ENCODE measurements around the gene TIMM10. TPM values are rescaled to one million over a fixed set of nuclear protein-coding genes. Genes with fewer than 3 reads are reported as not detected.

TIMM10 gene
- total and polyA plus RNA-seq, 4 donors, result 19.8 to 77.4 (median 30.3) TPM

GRCh38 chr11:57502870-57503269 is 27.7 kb downstream of the TIMM10 start (continued):
- TF ChIP-seq ZBTB33 (IDR thresholded peaks at IDR 0.05) (no peak), ATF3 (IDR thresholded peaks at IDR 0.05) (no peak), YY1 (IDR thresholded peaks at IDR 0.05) (no peak)

- Histone ChIP-seq H3K36me3 (ENCODE audit: control insufficient read depth in 4 of 4, insufficient read depth in 3 of 4, low read depth in 1 of 4, low read length in 3 of 4) (peaks cover 0 to 14% (median 9%) of the 10 kb centered on the region in 4 donors), H3K27me3 (ENCODE audit: control insufficient read depth in 4 of 4, insufficient read depth in 4 of 4, low read length in 3 of 4) (no peaks in the 10 kb centered on the region), H3K9ac (ENCODE audit: low read depth in 1 of 2, low read length in 2 of 2) (no peak overlapping the region), H3K4me3 (ENCODE audit: low read depth in 1 of 3, low read length in 3 of 3) (no peak overlapping the region), H3K9me3 (ENCODE audit: control insufficient read depth in 4 of 4, low read length in 3 of 4) (no peaks in the 10 kb centered on the region), H3K4me1 (ENCODE audit: control insufficient read depth in 4 of 4, insufficient read depth in 4 of 4, low read length in 3 of 4) (peaks cover 42 to 71% (median 64%) of the 10 kb centered on the region in 4 donors), H3K27ac (ENCODE audit: low read depth in 1 of 2, low read length in 2 of 2) (peak overlapping the region; percentile 79 to 82)
- DNase-seq (ENCODE audit: low spot score), result no peak
- WGBS, result 74% methylated on average over 3 of the region's 3 CpGs
- TF ChIP-seq ATF3 (IDR thresholded peaks at IDR 0.05), result no peak
- TF ChIP-seq ZBTB33 (IDR thresholded peaks at IDR 0.05), result no peak
- no peak for TF ChIP-seq CTCF (IDR thresholded peaks at IDR 0.05; ENCODE audit: low read depth, low read length, missing input control)
- TF ChIP-seq HNF4A (conservative IDR thresholded peaks at IDR 0.05), result no peak
- TF ChIP-seq NR2F2 (IDR thresholded peaks at IDR 0.05), result no peak
- no peak for TF ChIP-seq EGR1 (IDR thresholded peaks at IDR 0.05; ENCODE audit: low read depth in 2 of 2)
- TF ChIP-seq FOXA2 (IDR thresholded peaks at IDR 0.05), result no peak
- no peak for TF ChIP-seq TAF1 (conservative IDR thresholded peaks at IDR 0.05)
- TF ChIP-seq REST (IDR thresholded peaks at IDR 0.05), result no peak
- no peak for TF ChIP-seq RAD21 (IDR thresholded peaks at IDR 0.05)
- TF ChIP-seq HNF4G (IDR thresholded peaks at IDR 0.05), result no peak
- no peak for TF ChIP-seq MAX (IDR thresholded peaks at IDR 0.05)
- TF ChIP-seq RXRA (IDR thresholded peaks at IDR 0.05), result no peak
- TF ChIP-seq YY1 (IDR thresholded peaks at IDR 0.05), result no peak
- TF ChIP-seq GABPA (IDR thresholded peaks at IDR 0.05 in 1 of 2, conservative IDR thresholded peaks at IDR 0.05 in 1 of 2), result no peak
Measured at GRCh38 chr11:57502376-57502775, 28.2 kb downstream of the TIMM10 start.
